Right lung (tissue), 5 donors: ENCODE measurements around the gene MIER3. TPM values are rescaled to one million over a fixed set of nuclear protein-coding genes. Genes with fewer than 3 reads are reported as not detected.

Source experiments
- DNase-seq, 2 donors: peaks; one replicate each; pipeline ENCODE4 v3.0.0-alpha.2; 2013
- polyA plus RNA-seq, 5 donors: library from polyadenylated mRNA; unstranded; fragments of 120-200 nt; gene quantifications; one replicate each; pipeline versions ENCODE4 v1.2.1 to v1.2.3, GENCODE V29; 2013; ENCODE audit warnings: inconsistent platforms in 1 of 5, low replicate concordance in 1 of 5; ENCODE audit not compliant: insufficient read length in 5 of 5, insufficient read depth in 1 of 5

MIER3 gene
- polyA plus RNA-seq, 5 donors: 26.6 to 51.5 (median 36.8) TPM

DNA sequence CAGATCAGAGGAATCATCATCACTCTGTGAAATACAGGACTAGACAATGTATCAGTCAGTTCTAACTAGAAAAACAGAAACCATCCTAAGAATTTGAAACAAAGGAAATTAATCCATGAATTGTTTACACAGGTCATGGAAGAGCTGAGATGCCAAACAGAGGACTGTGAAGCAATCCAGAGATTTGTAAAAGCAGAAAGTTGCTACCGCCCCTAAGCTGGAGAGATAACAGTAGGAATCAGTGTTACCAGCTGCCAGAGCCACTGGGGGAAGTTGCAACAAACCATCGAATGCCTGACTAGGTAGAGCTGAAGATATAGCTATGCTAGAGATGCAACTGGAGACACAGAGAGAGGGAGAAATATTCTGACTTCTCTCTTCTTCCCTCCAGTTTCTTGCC is 10.4 kb upstream of the MIER3 start:
- no peak for DNase-seq

DNA sequence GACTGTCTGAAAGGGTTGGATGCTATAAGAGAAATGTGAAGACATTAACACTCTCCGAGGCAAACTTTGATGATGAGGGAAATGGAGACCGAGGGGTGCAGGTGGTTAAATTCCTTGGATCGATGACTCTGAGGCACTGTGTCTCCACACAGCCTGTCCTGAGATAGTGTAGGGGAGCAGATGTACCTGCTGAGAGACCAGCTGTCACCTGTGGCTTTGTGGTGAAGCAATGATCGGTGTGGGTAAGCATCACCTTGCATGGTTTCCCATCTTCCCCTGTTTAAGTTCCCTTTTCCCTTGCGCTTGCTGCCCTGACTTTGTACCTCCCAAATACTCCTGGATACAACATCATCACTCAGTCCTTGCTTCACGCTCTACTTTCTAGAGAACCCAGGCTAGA is 9.8 kb upstream of the MIER3 start:
- DNase-seq: no peak

DNA sequence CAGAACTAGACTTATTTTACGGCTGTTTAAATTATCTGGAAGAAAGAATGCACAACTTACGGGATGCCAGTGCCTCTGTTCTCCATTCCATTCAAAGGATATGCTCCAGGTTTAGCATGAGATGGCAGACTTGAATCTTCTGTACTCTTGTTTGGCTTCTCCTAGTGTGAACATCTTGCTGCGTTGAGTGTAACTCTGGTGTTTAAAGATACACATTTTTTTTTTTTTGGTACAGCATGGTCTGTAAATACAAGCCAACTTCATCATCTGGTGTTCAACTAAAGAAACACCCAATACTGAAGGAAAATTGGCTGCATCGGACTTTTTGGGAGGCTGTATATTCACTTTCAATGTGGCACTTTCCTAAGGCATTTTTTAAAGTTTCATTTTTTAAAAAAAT is 7.4 kb upstream of the MIER3 start:
- DNase-seq: no peak

DNA sequence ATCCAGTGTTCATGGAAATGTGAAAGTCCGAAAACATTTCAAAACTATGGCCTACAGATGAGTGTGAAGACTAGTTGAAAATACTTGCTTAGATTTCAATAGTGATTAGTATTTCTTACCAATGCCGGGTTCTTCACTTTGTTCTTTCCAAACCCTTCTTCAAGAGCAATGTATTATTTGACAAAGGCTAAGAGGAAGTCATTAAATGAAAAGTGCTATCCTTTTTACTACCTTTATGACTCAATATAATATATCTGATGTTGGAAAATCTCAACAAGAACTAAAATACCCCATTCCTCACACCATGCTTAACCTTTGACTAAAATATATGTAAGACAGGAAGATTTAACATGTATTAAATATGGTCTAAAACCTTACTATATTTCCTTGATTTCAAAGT is 6.7 kb upstream of the MIER3 start:
- DNase-seq: no peak

DNA sequence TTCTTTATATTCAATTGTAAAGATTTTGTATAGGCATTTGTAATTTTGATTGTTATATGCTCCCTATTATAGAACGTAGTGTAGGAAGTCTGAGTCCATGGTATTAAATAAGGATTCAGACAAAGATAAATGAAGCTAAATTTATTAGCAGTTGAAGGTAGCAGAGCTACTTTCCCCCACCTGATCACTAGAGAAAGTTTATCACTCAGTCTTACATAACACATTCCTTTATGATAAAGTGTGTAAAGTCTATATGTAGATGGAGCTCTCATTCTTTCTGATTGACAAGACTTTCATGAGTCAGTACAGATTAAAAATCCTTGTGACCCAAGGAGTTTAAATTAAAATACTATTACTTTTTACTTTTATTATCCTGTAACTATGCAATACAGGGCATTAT is 2.3 kb upstream of the MIER3 start:
- no peak for DNase-seq

DNA sequence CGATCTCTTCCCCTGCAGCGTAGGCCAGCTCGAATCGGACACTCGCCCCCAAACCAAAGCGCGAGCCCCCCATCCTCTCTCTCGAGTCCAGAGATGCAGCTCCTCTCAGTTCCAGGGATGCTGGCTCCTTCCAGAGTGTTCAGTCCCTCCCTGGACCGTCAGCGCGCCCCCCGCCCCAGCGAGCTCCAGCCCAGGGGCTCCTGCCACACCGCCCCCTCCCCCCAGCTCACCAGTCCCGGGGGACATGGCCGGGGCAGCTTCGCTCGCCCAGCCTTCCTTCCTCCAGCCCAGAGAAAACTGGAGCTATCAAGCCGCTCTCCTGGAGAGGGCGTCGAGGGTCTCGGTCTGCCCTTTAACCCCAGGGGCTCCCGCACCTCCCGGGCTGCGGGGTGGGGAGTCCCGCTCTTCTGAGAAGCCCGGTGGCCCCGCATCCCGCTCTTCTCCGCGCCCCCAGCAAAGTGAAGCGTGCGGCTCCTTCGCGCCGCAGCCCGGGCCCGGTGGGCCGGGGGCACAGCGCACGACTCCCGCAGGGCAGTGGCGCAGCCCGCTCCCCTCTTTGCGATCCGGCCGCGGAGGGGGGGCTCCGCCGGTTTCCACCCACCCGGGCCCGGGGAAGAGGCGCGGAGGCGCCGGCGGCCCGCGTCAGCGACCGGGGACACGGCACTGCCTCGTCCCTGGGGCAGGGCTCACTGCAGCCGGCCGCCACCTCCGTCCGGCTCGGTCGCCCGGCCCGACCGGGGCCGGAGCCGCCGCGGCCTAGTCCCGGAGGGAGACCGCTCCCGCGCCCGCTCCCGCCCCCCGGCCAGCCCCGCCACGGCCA is 587 bp downstream of the MIER3 start:
- DNase-seq: peak; percentile 32 to 40

DNA sequence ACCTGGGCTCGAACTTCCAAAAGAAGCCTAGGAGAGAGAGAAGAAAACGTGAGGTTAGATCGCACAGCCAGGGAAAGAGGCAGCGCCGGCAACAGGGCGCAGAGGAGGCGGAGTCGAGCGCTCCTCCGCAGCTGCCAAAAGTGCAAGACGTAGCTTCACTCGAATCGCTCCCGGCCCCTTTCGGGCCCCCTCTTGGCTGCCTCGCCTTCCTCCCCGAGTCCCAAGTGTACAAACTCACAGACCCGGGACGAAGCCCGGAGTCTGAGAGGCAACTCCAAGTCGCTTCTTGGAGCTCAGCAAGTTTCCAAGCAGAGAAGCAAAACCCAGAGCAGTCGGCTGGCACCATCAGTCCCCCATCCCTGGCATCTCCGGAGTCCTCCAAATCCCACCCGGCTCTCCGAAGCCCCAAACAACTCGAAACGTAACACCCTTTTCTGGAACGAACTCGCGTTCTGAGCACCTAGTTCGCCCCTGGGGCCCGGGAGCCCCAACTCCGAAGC is 1.2 kb downstream of the MIER3 start:
- peak; percentile 86 to 87 for DNase-seq

DNA sequence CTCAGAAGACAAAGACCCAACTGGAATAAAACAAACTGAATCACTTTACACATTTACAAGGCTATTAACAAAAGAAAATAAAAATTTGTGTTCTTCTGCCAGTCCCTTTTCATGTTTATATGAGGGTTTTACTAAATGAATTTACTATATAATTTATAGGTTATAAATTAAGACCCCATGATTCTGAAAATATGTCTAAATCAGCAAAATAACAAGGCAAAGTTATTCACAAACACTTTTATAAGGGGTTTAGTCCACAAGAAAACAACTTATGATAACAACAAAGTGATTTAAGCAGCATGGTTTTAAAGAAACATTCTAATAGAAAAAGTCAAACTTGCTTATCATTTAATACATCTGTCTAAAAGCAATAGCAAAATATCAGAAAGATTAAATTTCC is 4.9 kb downstream of the MIER3 start:
- DNase-seq: no peak

DNA sequence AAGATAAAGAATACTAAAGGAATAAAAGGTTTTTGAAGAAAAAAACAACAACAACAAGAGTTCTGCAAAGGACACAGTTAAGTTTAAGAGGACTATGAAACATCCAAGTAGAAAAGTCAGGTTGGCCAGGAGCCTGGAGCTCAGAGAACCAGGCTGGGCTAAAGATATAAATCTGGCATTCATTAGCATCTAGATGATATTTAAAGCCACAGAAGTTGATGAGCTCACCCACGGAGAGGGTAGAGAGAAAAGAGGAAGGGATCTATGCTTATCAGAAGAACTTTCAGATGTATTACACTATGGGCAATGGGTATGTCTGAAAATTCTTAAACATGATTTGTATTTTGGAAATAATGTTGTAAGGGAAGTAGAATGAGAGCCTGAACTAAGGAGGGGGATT is 9.9 kb downstream of the MIER3 start:
- DNase-seq: no peak

DNA sequence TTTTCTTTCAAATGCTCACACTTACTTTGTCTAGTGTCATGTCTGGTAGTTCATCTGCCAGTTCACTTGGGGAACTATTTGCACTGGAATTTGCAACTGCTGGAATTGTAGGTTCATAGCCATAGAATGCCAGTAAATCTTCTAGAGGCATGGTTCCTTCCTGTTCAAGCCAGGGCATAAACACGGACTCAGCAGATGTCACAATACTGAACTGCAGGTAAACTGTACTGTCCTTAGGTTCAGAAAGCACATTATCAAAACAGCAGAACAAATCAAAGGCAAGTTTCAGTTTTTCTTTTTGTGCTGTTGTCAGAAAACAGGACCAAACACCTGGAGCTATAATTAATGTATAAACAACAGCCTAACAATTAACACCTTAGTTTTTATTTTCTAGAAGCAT is 13.1 kb downstream of the MIER3 start:
- DNase-seq: no peak

DNA sequence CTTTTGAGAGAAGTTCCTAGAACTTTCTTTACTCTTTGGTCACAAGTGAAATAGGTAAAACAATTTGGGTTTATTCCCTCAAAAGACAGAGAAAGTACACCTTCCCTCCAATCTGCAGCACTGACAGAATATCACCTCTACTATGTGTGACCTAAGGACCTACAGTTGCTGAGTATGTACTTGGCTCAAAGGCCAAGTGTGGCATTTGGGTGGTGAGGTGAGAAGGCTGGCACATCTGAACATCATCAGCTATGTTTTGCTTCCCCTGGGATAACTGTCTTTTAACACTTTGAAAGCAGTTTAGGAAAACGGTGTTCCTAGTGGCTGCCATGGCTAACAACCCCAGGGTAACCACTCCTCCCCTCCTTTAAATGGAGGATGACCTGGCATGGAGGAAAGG is 17.6 kb downstream of the MIER3 start:
- no peak for DNase-seq

DNA sequence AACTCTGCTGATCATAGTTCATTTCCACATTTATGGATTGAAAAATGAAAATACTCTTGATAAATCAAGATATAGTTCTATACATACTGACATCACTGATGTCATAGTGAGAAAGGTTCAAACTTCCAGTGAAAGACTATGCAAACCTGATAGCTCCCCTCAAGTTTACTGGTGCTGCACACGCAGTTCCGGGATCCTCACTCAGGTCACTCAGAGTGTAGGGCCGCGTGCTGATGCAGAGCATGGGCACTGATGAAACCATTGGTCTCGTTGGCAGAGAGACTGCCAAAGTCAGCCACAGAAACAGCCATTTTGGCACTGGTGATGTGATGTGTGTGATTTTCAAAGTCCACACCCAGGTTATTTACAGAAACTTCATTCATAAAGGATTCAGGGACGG is 29.0 kb downstream of the MIER3 start:
- no peak for DNase-seq

DNA sequence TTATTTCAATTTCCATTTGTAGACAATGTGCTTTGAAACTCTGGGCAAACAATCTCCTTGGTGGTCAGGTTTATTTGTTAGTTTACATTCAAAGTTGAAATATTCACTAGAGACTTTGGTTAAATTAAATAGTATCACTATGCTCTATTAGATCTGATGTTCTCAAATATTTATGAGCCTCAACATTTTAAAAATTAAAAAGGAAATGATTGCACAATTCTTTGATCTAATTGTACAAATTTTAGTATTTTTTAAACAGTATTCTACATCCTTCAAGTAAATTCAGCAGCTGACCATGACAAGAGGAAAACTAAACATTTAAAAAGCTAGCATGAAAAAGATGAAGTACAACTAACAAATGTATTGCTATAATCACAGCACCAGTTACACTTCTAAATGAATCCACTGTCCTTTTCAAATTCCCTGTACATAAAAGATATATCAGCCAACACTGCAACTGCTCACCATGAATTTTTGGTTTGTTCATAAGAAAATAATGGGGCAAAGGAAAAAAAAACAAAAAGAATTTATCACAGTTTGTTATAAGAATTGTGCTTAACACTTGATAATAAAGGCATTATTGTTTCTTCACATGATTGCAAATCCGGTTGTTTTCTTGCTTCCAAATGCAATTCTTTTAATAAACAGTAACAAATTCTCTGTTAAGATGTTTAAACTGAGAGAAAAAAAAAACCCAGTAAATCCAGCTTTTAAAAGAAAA is 31.8 kb downstream of the MIER3 start:
- no peak for DNase-seq

DNA sequence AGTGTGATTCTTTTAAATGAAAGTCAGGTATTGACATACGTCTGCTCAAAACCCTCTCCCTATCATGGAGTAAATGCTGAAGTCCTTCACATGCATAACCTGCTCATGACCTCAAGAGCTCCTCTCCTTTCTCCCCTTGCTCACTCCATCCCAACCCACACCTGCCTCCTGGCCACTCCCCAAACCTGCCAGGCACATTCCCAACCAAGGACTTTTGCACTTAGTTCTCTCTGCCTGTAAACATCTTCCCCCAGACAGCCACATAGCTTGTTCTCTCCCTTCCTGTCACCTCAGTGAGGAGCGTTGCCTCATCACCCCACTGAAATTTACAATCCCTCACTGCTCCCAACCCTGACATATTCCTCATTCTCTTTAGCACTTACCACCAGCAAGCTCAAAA is 33.9 kb downstream of the MIER3 start:
- no peak for DNase-seq

DNA sequence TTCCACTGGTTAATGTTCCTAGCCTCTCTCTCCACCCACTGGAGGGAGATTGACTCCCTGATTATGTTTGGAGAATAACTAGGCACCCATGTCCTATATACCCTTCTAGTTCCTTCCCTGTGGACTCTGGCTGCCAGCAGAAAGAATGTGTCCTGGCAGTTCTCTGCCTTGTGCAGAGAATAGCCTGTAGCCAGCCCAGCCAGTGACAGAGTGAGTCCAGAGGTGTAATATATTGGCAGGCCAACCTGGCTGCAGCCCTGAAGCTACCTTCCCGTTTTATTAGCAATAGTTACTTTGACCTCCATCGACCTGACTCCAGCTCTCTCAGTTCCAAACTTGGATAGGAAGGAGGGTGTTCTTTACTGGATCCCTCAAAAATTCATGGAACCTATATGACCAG is 34.4 kb downstream of the MIER3 start:
- DNase-seq: no peak

DNA sequence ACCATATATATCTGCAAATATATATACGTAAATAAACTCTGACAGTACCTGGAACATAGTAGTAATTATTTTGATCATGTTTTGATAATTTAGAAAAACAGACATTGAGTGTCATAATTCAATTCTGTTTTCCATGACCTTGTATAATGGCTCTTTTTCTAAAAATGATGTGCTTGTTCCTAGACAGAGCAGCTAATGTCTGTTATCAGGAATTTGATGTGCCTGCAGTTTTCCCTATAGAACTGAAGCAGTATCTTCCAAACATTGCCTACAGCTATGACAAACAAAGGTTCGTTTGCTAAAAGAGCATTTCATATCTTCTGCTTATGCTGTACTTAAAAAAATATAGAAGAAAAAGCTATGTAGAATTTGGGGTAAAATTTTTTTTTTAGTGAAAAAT is 37.2 kb downstream of the MIER3 start:
- no peak for DNase-seq

DNA sequence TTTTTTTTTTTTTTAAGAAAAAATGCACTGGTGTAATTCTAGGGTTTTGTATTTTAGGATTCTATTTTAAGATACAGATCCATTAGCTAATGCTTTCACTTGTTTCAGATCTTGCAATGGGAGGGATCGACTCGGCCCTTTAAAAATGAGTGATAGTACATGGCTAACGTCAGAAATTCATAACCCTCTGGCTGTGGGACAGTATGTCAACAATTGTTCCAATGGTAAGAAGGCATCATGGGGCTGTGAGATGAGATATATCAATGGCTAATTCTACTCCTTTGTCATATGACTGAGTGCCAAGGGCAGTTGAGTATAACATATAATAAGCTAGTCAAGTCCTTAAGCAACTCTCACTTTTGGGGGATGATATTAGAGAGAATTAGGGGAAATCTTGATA is 38.2 kb downstream of the MIER3 start:
- no peak for DNase-seq

DNA sequence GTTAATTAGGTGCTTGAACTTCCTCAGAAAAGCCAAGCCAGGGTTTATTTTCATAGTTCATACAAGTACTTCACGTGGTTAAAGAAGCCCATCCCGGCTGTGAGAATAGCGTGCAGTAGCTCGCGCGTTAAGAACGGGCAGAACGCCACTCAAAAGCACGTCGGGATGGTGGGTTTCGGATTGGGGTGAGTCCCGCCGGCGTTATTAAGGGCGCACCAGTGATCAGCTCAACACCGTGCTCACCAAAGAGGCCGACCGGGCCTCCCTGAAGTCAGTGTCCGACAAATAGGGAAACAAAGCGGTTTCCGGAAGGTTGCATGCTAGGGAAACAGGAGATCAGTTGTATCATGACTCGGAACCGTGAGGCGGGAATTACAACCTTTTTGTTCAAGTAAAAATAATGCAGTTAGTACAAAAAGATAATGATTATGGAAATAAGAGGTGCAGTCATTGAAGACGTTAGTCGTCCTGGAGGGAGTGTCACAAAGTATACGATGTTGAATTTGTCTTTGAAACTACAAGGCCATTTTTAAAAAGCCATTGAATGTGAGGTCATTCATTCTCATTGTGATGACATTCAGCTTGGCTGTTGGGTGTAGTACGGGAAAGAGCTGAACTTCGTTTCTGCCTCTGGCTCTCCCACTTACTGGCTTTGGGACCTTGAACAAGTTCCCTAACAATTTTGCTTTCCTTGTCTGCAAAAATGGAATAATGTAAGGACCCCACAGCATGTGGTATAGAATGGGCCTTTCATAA is 41.5 kb downstream of the MIER3 start:
- DNase-seq: peak in 1 of 2 donors; percentile 28

DNA sequence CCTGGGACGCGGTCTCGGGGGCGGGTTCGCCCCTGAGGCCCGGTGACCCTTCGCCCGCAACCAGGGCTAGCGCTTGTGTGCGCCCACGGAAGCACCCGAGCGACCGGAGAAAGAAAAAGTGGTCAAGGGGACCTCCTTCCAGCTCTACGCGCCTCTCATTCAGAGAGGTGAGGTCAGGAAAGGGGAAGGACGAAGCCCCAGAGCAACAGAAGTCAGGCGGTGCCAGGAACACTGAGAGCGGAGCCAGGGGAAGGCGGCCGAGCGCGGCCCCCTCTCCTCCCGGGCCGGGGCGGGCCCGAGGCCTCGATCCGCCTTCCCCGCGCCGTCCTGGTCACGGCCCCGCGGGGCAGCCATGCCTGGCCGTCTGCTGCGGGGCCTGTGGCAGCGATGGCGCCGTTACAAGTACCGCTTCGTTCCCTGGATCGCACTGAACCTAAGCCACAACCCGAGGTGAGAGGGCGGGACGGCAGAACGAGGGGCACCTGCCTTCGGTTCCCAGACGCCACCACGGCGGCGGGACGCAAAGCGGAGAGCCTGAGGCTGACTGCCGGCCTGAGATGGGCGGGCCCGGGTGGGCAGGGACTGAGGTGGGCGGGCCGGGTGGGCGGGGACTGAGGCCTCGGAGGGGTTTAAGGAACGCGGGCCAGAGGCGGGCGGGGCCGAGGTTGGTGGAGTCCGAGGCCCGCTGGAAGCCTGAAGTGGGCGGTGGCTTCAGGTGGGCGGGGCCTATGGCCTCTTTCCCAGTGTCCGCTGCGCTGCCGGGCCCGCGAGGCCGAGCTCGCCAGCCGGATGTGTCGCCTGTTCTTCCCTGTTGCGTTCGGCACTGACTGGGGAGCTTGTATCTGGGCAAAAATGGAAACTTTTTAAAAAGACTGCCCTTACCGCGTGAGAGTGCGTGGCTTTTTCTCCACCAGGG is 42.4 kb downstream of the MIER3 start, which contains the start of gene SETD9:
TSS of gene SETD9 (plus strand) at position 303 of the 916 bp plus-strand sequence. CDS start at position 353, 50 bp downstream.
- DNase-seq: peak; percentile 96 to 97

DNA sequence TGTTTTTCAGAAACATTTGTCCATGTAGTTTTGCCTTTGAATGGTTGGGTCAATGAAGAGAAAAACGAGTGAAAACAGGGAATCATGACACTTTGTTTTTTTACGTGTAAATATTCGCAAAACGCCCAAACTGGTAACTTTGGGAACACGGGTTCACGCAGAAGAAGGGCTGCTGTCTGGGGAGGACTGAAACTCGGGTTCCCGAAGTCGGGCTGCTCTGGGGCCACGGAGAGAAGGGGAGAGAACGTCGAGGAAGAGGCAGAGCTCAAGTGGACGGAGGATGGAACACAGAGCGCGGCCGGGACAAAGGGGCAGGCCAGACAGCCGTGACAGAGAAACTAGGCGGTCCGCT is 43.0 kb downstream of the MIER3 start:
- no peak for DNase-seq

DNA sequence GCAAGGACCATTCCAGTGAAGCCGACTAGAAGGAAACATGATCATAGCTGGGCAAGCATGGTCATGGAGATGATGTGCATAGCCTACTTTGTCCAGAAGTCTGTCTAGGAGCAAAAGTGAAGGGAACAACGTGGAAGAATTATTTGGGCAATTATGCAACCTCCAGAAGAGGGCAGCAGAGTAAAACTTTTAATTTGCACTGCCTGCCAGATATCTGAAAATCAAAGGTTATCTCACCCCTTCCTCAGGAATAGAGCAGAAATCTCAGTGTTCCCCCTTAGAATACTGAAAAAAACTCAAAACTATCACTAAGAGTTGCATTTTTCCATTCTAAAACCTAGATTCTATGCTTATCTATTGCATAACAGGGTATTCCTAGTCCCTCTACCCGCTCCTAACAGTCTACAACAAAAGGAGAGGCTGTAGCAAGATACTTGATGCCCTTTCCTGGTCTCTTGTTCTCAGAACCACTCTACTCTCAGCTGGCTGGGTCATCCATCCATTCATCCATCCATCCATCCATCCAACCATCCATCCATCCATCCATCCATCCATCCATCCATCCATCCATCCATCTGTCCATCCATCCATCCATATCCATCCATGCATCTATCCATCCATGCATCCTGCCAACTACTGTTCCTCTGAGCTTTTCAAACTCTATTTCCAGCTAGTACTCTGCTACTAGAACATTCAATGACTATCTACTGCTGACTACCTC is 50.9 kb downstream of the MIER3 start:
- DNase-seq: no peak
